GM18519 (cell line): Measurements from ENCODE around the gene EFNA5.

Experiments used
- ATAC-seq: cut with Tn5 transposase; IDR thresholded peaks from one replicate; pipeline ENCODE4 v1.9.1; 2021; ENCODE audit warnings: mild to moderate bottlenecking, moderate library complexity; ENCODE audit not compliant: unreplicated experiment, low FRiP score

Gene EFNA5

GRCh38 chr5:107576736-107577393 is 93.9 kb downstream of the EFNA5 start:
- ATAC-seq = no peak

GRCh38 chr5:107576155-107576554 is 94.6 kb downstream of the EFNA5 start:
- ATAC-seq = no peak

GRCh38 chr5:107574287-107574686 is 96.5 kb downstream of the EFNA5 start:
- ATAC-seq = no peak

GRCh38 chr5:107572715-107573368 is 97.9 kb downstream of the EFNA5 start:
- ATAC-seq = no peak

- ATAC-seq = peak; percentile 37
Measured at GRCh38 chr5:107571621-107572536, 98.9 kb downstream of the EFNA5 start.

- peak; percentile 89 for ATAC-seq
Measured at GRCh38 chr5:107570805-107571531, 99.8 kb downstream of the EFNA5 start.

GRCh38 chr5:107570181-107570580 is 100.6 kb downstream of the EFNA5 start:
- ATAC-seq = no peak

- ATAC-seq = no peak
Measured at GRCh38 chr5:107567901-107568671, 102.7 kb downstream of the EFNA5 start.

GRCh38 chr5:107566986-107567385 is 103.8 kb downstream of the EFNA5 start:
- ATAC-seq = no peak

GRCh38 chr5:107565791-107566767 is 104.7 kb downstream of the EFNA5 start:
- ATAC-seq = no peak

GRCh38 chr5:107564931-107565372 is 105.8 kb downstream of the EFNA5 start:
- ATAC-seq = no peak

- no peak for ATAC-seq
Measured at GRCh38 chr5:107563959-107564544, 106.7 kb downstream of the EFNA5 start.

- ATAC-seq = no peak
Measured at GRCh38 chr5:107560377-107560776, 110.4 kb downstream of the EFNA5 start.

GRCh38 chr5:107558823-107559375 is 111.8 kb downstream of the EFNA5 start:
- ATAC-seq = no peak

GRCh38 chr5:107557051-107557658 is 113.6 kb downstream of the EFNA5 start:
- no peak for ATAC-seq

GRCh38 chr5:107556575-107556974 is 114.2 kb downstream of the EFNA5 start:
- no peak for ATAC-seq

- ATAC-seq = no peak
Measured at GRCh38 chr5:107555425-107556090, 115.2 kb downstream of the EFNA5 start.
